Sigmoid colon (tissue), 4 donors: ENCODE results near the gene NDUFS8.

Experiments used
- CTCF ChIP-seq, 4 experiments: fragments of 450-650 bp in 3 of 4; fragments of 200-600 bp in 1 of 4; IDR thresholded peaks; one replicate each; pipeline ENCODE4 v1.5.1; 2016 to 2019; ENCODE audit warnings: antibody characterized with exemption in 4 of 4, mild to moderate bottlenecking in 3 of 4, moderate library complexity in 2 of 4
- EP300 ChIP-seq, 4 donors: sonication (generic); formaldehyde crosslinking; IDR thresholded peaks; one replicate each; pipeline ENCODE4 v1.6.1; 2017; ENCODE audit warnings: antibody characterized with exemption in 4 of 4
- POLR2A ChIP-seq, 2 donors: fragments of 450-650 bp; IDR thresholded peaks; one replicate each; pipeline ENCODE4 v1.6.1; 2016; ENCODE audit warnings: antibody characterized with exemption in 2 of 2, mild to moderate bottlenecking in 2 of 2, moderate library complexity in 2 of 2

- no peak for TF ChIP-seq CTCF (IDR thresholded peaks at IDR 0.05)
- no peak for TF ChIP-seq POLR2A (IDR thresholded peaks at IDR 0.05)
- TF ChIP-seq EP300 (IDR thresholded peaks at IDR 0.05), result peak in 1 of 4 donors; percentile 11
These were observed 17.5 kb upstream of the NDUFS8 start for GRCh38 chr11:68012843-68013610.
